GM12878 (cell line): ENCODE data around the gene HCAR1. TPM values are rescaled to one million over a fixed set of nuclear protein-coding genes. Genes with fewer than 3 reads are reported as not detected.
A peak's percentile ranks its signal among the peaks of the same experiment; 100 is the strongest.

Experiments used
- ASH2L ChIP-seq: fragments of 300-600, 200-600 bp; sonication (generic); IDR thresholded peaks from 2 replicates; pipeline ENCODE4 v1.6.1; 2017; ENCODE audit warnings: low read depth, mild to moderate bottlenecking, borderline replicate concordance
- ATF3 ChIP-seq: IDR thresholded peaks from 2 replicates; pipeline ENCODE4 v1.6.1; 2011; ENCODE audit warnings: low read depth, mild to moderate bottlenecking, low read length, moderate library complexity, borderline replicate concordance; ENCODE audit errors: extremely low read depth
- BMI1 ChIP-seq: fragments of 450-650 bp; IDR thresholded peaks from 2 replicates; pipeline ENCODE4 v1.6.1; 2016; ENCODE audit warnings: mild to moderate bottlenecking, moderate library complexity, borderline replicate concordance
- BRCA1 ChIP-seq: IDR thresholded peaks from 2 replicates; pipeline ENCODE4 v1.6.1; 2011; ENCODE audit warnings: low read depth, low read length, improper control_type of control experiment
- CREB1 ChIP-seq: IDR thresholded peaks from 2 replicates; pipeline ENCODE4 v1.6.1; 2012; ENCODE audit warnings: low read depth, mild to moderate bottlenecking, inconsistent platforms
- CUX1 ChIP-seq: IDR thresholded peaks from 2 replicates; pipeline ENCODE4 v1.6.1; 2012; ENCODE audit warnings: improper control_type of control experiment, low read depth, low read length; ENCODE audit not compliant: insufficient replicate concordance
- FOS ChIP-seq: IDR thresholded peaks from 3 replicates; pipeline ENCODE4 v1.6.1; 2011; ENCODE audit warnings: borderline replicate concordance; ENCODE audit not compliant: insufficient read length; ENCODE audit errors: extremely low read depth
- FOXM1 ChIP-seq: IDR thresholded peaks from 2 replicates; pipeline ENCODE4 v1.6.1; 2012; ENCODE audit warnings: low read depth, mild to moderate bottlenecking, inconsistent platforms, low read length, moderate library complexity
- KAT2A ChIP-seq: conservative IDR thresholded peaks from 2 replicates; pipeline ENCODE4 v1.6.1; 2011; ENCODE audit warnings: low read depth, low read length; ENCODE audit not compliant: control insufficient read depth
- MTA3 ChIP-seq: IDR thresholded peaks from 2 replicates; pipeline ENCODE4 v1.6.1; 2012; ENCODE audit warnings: low read length, inconsistent platforms, borderline replicate concordance
- NBN ChIP-seq: fragments of 450-650 bp; IDR thresholded peaks from 2 replicates; pipeline ENCODE4 v1.6.1; 2016
- NRF1 ChIP-seq: conservative IDR thresholded peaks from 2 replicates; pipeline ENCODE4 v1.6.1; 2011; ENCODE audit warnings: mild to moderate bottlenecking, low read depth, low read length, improper control_type of control experiment
- PKNOX1 ChIP-seq: fragments of 450-650 bp; IDR thresholded peaks from 2 replicates; pipeline ENCODE4 v1.6.1; 2016; ENCODE audit warnings: mild to moderate bottlenecking
- RELA ChIP-seq: fragments of 450-650 bp; IDR thresholded peaks from 2 replicates; pipeline ENCODE4 v1.8.0; 2014; ENCODE audit warnings: borderline replicate concordance; ENCODE audit not compliant: partially characterized antibody
- SREBF1 ChIP-seq: IDR thresholded peaks from 2 replicates; pipeline ENCODE4 v1.6.1; 2012; ENCODE audit warnings: mild to moderate bottlenecking, low read length
- USF1 ChIP-seq: IDR thresholded peaks from 2 replicates; pipeline ENCODE4 v1.6.1; 2011; ENCODE audit warnings: borderline replicate concordance, low read depth, mild to moderate bottlenecking, moderate library complexity, mixed read lengths, low read length; ENCODE audit not compliant: insufficient read depth; ENCODE audit errors: extremely low read length
- ZBTB33 ChIP-seq: fragments of 450-650 bp; IDR thresholded peaks from 2 replicates; pipeline ENCODE4 v1.6.1; 2017; ENCODE audit warnings: mild to moderate bottlenecking
- ZNF24 ChIP-seq: fragments of 450-650 bp; IDR thresholded peaks from 2 replicates; pipeline ENCODE4 v1.6.1; 2017; ENCODE audit warnings: antibody characterized with exemption, mild to moderate bottlenecking
- ZNF384 ChIP-seq: IDR thresholded peaks from 2 replicates; pipeline ENCODE4 v1.6.1; 2012; ENCODE audit warnings: low read depth, mild to moderate bottlenecking, low read length, improper control_type of control experiment, borderline replicate concordance
- polyA plus RNA-seq, 11 experiments: library from polyadenylated mRNA; depleted of rRNA in 4 of 11; unstranded in 6 of 11; stranded (reverse) in 5 of 11; fragments of >200 nt; fragmentation: Nextera tagmentation in 4 of 11; fragmentation: Illumina TruSeq in 1 of 11; extraction: Ambion mirVana in 4 of 11; extraction: Trizol in 1 of 11; gene quantifications; 1 replicate in 1 of 11; 2 replicates in 10 of 11; pipeline versions ENCODE4 v1.2.1 to v1.2.3, GENCODE V29; 2011 to 2016; ENCODE audit warnings: inconsistent platforms in 2 of 11, missing spikeins in 2 of 11, low read depth in 1 of 11
- total RNA-seq, 4 experiments: library from RNA; depleted of rRNA in 3 of 4; stranded (reverse); fragments of >200 nt in 3 of 4; fragmentation: Illumina TruSeq in 1 of 4; extraction: Trizol in 1 of 4; gene quantifications; 2 replicates each; pipeline versions ENCODE4 v1.2.1 to v1.2.3, GENCODE V29; 2013 to 2021

The HCAR1 gene
- total and polyA plus RNA-seq, 10 of the 15 experiments (the other 5 are each of a cell fraction or from before 2014, with no cell fraction given) = 0.01 to 0.05 (median 0.04) TPM; not detected in 7

- peak; percentile 89; the same call in 1 of the 2 replicates for TF ChIP-seq ZBTB33
- TF ChIP-seq ASH2L = 0 out of 2 replicates have a peak, but pooled peaks have one; percentile 76
- TF ChIP-seq KAT2A = no peak
- TF ChIP-seq BRCA1 = peak; percentile 100
- TF ChIP-seq SREBF1 = no peak
- peak; percentile 59 for TF ChIP-seq USF1
- peak; percentile 67; the same call in 1 of the 2 replicates for TF ChIP-seq NBN
- 0 out of 2 replicates have a peak, but pooled peaks have one; percentile 32 for TF ChIP-seq ATF3
- TF ChIP-seq FOXM1 = peak; percentile 65
- TF ChIP-seq CUX1 = no peak
- TF ChIP-seq FOS = no peak
- peak; percentile 90 for TF ChIP-seq PKNOX1
- TF ChIP-seq NRF1 = peak; percentile 44; the same call in 1 of the 2 replicates
- peak; percentile 67; the same call in 1 of the 2 replicates for TF ChIP-seq CREB1
- TF ChIP-seq BMI1 = no peak
- no peak for TF ChIP-seq ZNF384
- TF ChIP-seq RELA = peak; percentile 74
- no peak for TF ChIP-seq MTA3
- no peak for TF ChIP-seq ZNF24
These were observed 22.0 kb upstream of the HCAR1 start, which contains the start of gene DENR (continued) for GRCh38 chr12:122752464-122753318.
